Calu3 (cell line): ENCODE data around the gene SSX5. TPM values are rescaled to one million over a fixed set of nuclear protein-coding genes. Genes with fewer than 3 reads are reported as not detected.
"Not testable (repeated sequence)": the region's sequence is repeated elsewhere in the genome, so short reads cannot be mapped to it uniquely, and the experiment has no call there.

Experiments
- BruUV-seq: library from RNA; stranded (reverse); fragments of 400-500 nt; replicated peaks from 2 replicates; lab custom pipeline; 2021; lab: Mats Ljungman, UMichigan
- CTCF ChIA-PET: fragments of 300-600 bp; sonication (Branson Sonifier 250); formaldehyde crosslinking; loops from one replicate; lab custom pipeline; 2022; ENCODE audit warnings: antibody characterized with exemption; lab: Charles Lee
- DNase-seq: peaks from one replicate; pipeline ENCODE4 v3.0.0; 2022
- H3K27ac Mint-ChIP-seq: one replicate; pipeline ENCODE4 v1.8.0; 2022; ENCODE audit warnings: mixed read lengths; ENCODE audit not compliant: unreplicated experiment
- H3K27me3 Mint-ChIP-seq: one replicate; pipeline ENCODE4 v1.8.0; 2022; ENCODE audit warnings: mixed read lengths; ENCODE audit not compliant: unreplicated experiment
- H3K36me3 Mint-ChIP-seq: one replicate; pipeline ENCODE4 v1.8.0; 2022; ENCODE audit warnings: mild to moderate bottlenecking, moderate library complexity, mixed read lengths; ENCODE audit not compliant: insufficient read depth, unreplicated experiment
- H3K4me1 Mint-ChIP-seq: one replicate; pipeline ENCODE4 v1.8.0; 2022; ENCODE audit warnings: mild to moderate bottlenecking, low read depth, mixed read lengths; ENCODE audit not compliant: unreplicated experiment
- H3K4me3 Mint-ChIP-seq: one replicate; pipeline ENCODE4 v1.8.0; 2022; ENCODE audit warnings: mild to moderate bottlenecking, low read depth, moderate library complexity, mixed read lengths; ENCODE audit not compliant: unreplicated experiment
- H3K9me3 Mint-ChIP-seq: one replicate; pipeline ENCODE4 v1.8.0; 2022; ENCODE audit warnings: low read depth, mixed read lengths; ENCODE audit not compliant: unreplicated experiment
- CTCF ChIP-seq: fragments of 200-600 bp; IDR thresholded peaks from one replicate; pipeline ENCODE4 v1.8.0; 2022; ENCODE audit warnings: antibody characterized with exemption; ENCODE audit not compliant: unreplicated experiment
- intact Hi-C: fragments of 100-400 bp; cut with micrococcal nuclease; formaldehyde crosslinking; loops from one replicate; pipeline ENCODE4 v1.10.0; 2022; ENCODE audit not compliant: unreplicated experiment
- total RNA-seq: library from RNA; stranded (reverse); gene quantifications from 2 replicates; pipeline ENCODE4 v1.2.3, GENCODE V29; 2022

SSX5 gene
- total RNA-seq, 1 experiment from 2014 or later = not detected

- Mint-ChIP-seq H3K36me3 (no peaks in the 10 kb centered on the region), H3K27me3 (peaks cover 31% of the 10 kb centered on the region), H3K4me1 (no peaks in the 10 kb centered on the region), H3K4me3 (no peak overlapping the region), H3K27ac (no peak overlapping the region), H3K9me3 (no peaks in the 10 kb centered on the region)
- no peak for TF ChIP-seq CTCF
- BruUV-seq = no TSS peak
- intact Hi-C loops = no loop called here
- CTCF ChIA-PET = no interaction called here
- no peak for DNase-seq
These were observed 16.9 kb downstream of the SSX5 start for GRCh38 chrX:48179691-48180090.

GRCh38 chrX:48166322-48166721 lies 30.3 kb downstream of the SSX5 start:
- H3K36me3 Mint-ChIP-seq, CTCF ChIA-PET, H3K9me3 Mint-ChIP-seq, DNase-seq, intact Hi-C loops, H3K4me3 Mint-ChIP-seq, BruUV-seq, H3K4me1 Mint-ChIP-seq, H3K27ac Mint-ChIP-seq: not testable (repeated sequence)
- H3K27me3 Mint-ChIP-seq = peaks cover 60% of the 10 kb centered on the region

- DNase-seq = no peak
- no peaks in the 10 kb centered on the region for H3K4me1 Mint-ChIP-seq
- no peak overlapping the region for H3K27ac Mint-ChIP-seq
- H3K4me3 Mint-ChIP-seq = no peak overlapping the region
- no peak for TF ChIP-seq CTCF
- H3K27me3 Mint-ChIP-seq = peaks cover 60% of the 10 kb centered on the region
- CTCF ChIA-PET = no interaction called here
- BruUV-seq = no TSS peak
- intact Hi-C loops = no loop called here
- H3K36me3 Mint-ChIP-seq = no peaks in the 10 kb centered on the region
- no peaks in the 10 kb centered on the region for H3K9me3 Mint-ChIP-seq
These were observed 31.4 kb downstream of the SSX5 start for GRCh38 chrX:48165241-48165640.

- H3K36me3 Mint-ChIP-seq = no peaks in the 10 kb centered on the region
- H3K27me3 Mint-ChIP-seq = peaks cover 33% of the 10 kb centered on the region
- intact Hi-C loops = no loop called here
- peaks cover 4% of the 10 kb centered on the region for H3K9me3 Mint-ChIP-seq
- no TSS peak for BruUV-seq
- no peak for TF ChIP-seq CTCF
- CTCF ChIA-PET = no interaction called here
- H3K27ac Mint-ChIP-seq = no peak overlapping the region
- no peak overlapping the region for H3K4me3 Mint-ChIP-seq
- no peaks in the 10 kb centered on the region for H3K4me1 Mint-ChIP-seq
- DNase-seq = no peak
These were observed 40.6 kb downstream of the SSX5 start for GRCh38 chrX:48156014-48156413.

GRCh38 chrX:48154796-48155195 lies 41.8 kb downstream of the SSX5 start:
- no TSS peak for BruUV-seq
- Mint-ChIP-seq H3K27ac (no peak overlapping the region), H3K4me3 (no peak overlapping the region), H3K4me1 (no peaks in the 10 kb centered on the region), H3K36me3 (no peaks in the 10 kb centered on the region), H3K9me3 (peaks cover 4% of the 10 kb centered on the region), H3K27me3 (peaks cover 33% of the 10 kb centered on the region)
- intact Hi-C loops = no loop called here
- CTCF ChIA-PET = no interaction called here
- no peak for TF ChIP-seq CTCF
- no peak for DNase-seq
